K562 (cell line): ENCODE results near the gene NUP98. TPM values are rescaled to one million over a fixed set of nuclear protein-coding genes. Genes with fewer than 3 reads are reported as not detected.

Experiments used
- ATAC-seq: fragments of 200-7000 bp; cut with Tn5 transposase; 3 replicates; pipeline ENCODE4 v1.9.1; 2020; ENCODE audit warnings: moderate library complexity
- BruUV-seq: library from RNA; stranded (reverse); fragments of 400-500 nt; replicated peaks from 2 replicates; lab custom pipeline; 2021; lab: Mats Ljungman, UMichigan
- CTCF ChIA-PET: fragments of 300-600 bp; formaldehyde crosslinking; extraction: SDS; loops from one replicate; lab custom pipeline; 2021; ENCODE audit warnings: low intra/inter-chr PET ratio; lab: Yijun Ruan, JAX
- POLR2A ChIA-PET: fragments of 300-600, 350-650 bp; sonication (Branson Sonifier 250); formaldehyde crosslinking; extraction: SDS; loops from one replicate; lab custom pipeline; 2021; ENCODE audit warnings: antibody characterized with exemption, inconsistent platforms; lab: Yijun Ruan, JAX
- DNase-seq, 4 experiments: peaks; one replicate each; pipeline versions ENCODE4 v3.0.0 to v3.0.0-alpha.2; 2011 to 2018; ENCODE audit warnings: low spot score in 3 of 4, mixed read lengths in 3 of 4; ENCODE audit errors: extremely low read depth in 1 of 4
- FAIRE-seq: peaks from 2 replicates; lab custom pipeline; 2011; peaks lifted over from hg19 to GRCh38; lab: Jason Lieb, UNC
- H2AFZ ChIP-seq: 2 replicates; pipeline ENCODE4 v1.6.0; 2011; ENCODE audit warnings: low read depth, low read length, control low read depth, inconsistent platforms
- H3K27ac ChIP-seq: fragments of 200-600 bp; 3 replicates; pipeline ENCODE4 v1.8.0; 2011; ENCODE audit warnings: low read depth, mild to moderate bottlenecking, control low read depth, inconsistent platforms, low read length, moderate library complexity, mixed read lengths; ENCODE audit errors: extremely low read depth
- H3K27me3 ChIP-seq, 2 experiments: fragments of 300-600 bp in 1 of 2; 2 replicates in 1 of 2; 3 replicates in 1 of 2; pipeline versions ENCODE4 v1.6.0 to v1.8.0; 2011; ENCODE audit warnings: inconsistent platforms in 2 of 2, low read length in 2 of 2, mild to moderate bottlenecking in 1 of 2, mixed read lengths in 1 of 2, moderate library complexity in 1 of 2; ENCODE audit not compliant: control insufficient read depth in 2 of 2, insufficient read depth in 2 of 2
- H3K36me3 ChIP-seq: fragments of 300-600 bp; 3 replicates; pipeline ENCODE4 v1.8.0; 2011; ENCODE audit warnings: mild to moderate bottlenecking, low read length, inconsistent platforms; ENCODE audit not compliant: control insufficient read depth, insufficient read depth
- H3K4me1 ChIP-seq, 2 experiments: fragments of 200-600 bp in 1 of 2; replicated peaks in 1 of 2; 2 replicates in 1 of 2; 3 replicates in 1 of 2; pipeline versions ENCODE4 v1.5.1 to v1.8.0; 2011; ENCODE audit warnings: inconsistent platforms in 2 of 2, low read length in 2 of 2, mild to moderate bottlenecking in 1 of 2, mixed read lengths in 1 of 2, moderate library complexity in 1 of 2; ENCODE audit not compliant: control insufficient read depth in 2 of 2, insufficient read depth in 2 of 2
- H3K4me2 ChIP-seq: 2 replicates; pipeline ENCODE4 v1.6.1; 2011; ENCODE audit warnings: low read length, control low read depth, inconsistent platforms, mixed read lengths; ENCODE audit not compliant: insufficient read depth
- H3K4me3 ChIP-seq: fragments of 200-600 bp; sonication (generic), shearing (Covaris generic); 2 replicates; pipeline ENCODE4 v1.5.1; 2016; ENCODE audit warnings: control low read depth, inconsistent platforms
- H3K79me2 ChIP-seq: fragments of 200-600 bp; 3 replicates; pipeline ENCODE4 v1.8.0; 2011; ENCODE audit warnings: low read length, inconsistent platforms; ENCODE audit not compliant: control insufficient read depth, insufficient read depth
- H3K9ac ChIP-seq, 2 experiments: 2 replicates each; pipeline versions ENCODE4 v1.6.0 to v1.6.1; 2011; ENCODE audit warnings: low read depth in 2 of 2, low read length in 2 of 2, control low read depth in 1 of 2, inconsistent platforms in 1 of 2, mild to moderate bottlenecking in 1 of 2, mixed read lengths in 1 of 2; ENCODE audit not compliant: insufficient read depth in 1 of 2
- H3K9me1 ChIP-seq: one replicate; pipeline ENCODE4 v1.6.0; 2011; ENCODE audit warnings: inconsistent platforms, mild to moderate bottlenecking, low read length, moderate library complexity; ENCODE audit not compliant: control insufficient read depth, insufficient read depth
- H3K9me3 ChIP-seq: replicated peaks from 2 replicates; pipeline ENCODE4 v1.5.1; 2011; ENCODE audit warnings: low read depth, low read length, inconsistent platforms; ENCODE audit not compliant: control insufficient read depth, insufficient read depth
- H4K20me1 ChIP-seq: replicated peaks from 2 replicates; pipeline ENCODE4 v1.6.1; 2011; ENCODE audit warnings: low read length, inconsistent platforms, mixed read lengths; ENCODE audit not compliant: control insufficient read depth, insufficient read depth
- POLR2G ChIP-seq: fragments of 200-400 bp; formaldehyde crosslinking; IDR thresholded peaks from 2 replicates; pipeline ENCODE4 v1.6.1; 2017; ENCODE audit warnings: low read depth, mild to moderate bottlenecking, antibody characterized with exemption, low read length, moderate library complexity
- RBM15 ChIP-seq: fragments of 200-400 bp; formaldehyde crosslinking; IDR thresholded peaks from 2 replicates; pipeline ENCODE4 v1.6.1; 2018; ENCODE audit warnings: mild to moderate bottlenecking, low read length, moderate library complexity; ENCODE audit not compliant: insufficient read depth
- TAF15 ChIP-seq: fragments of 200-400 bp; formaldehyde crosslinking; IDR thresholded peaks from 2 replicates; pipeline ENCODE4 v1.6.1; 2017; ENCODE audit warnings: mild to moderate bottlenecking, low read depth, low read length, moderate library complexity
- ZBTB33 ChIP-seq: sonication (generic); formaldehyde crosslinking; IDR thresholded peaks from 2 replicates; pipeline ENCODE4 v1.8.1; 2023; ENCODE audit warnings: mild to moderate bottlenecking, missing genetic modification reagents
- WGBS: fragments of 100-300 bp; shearing (Covaris generic); methylation state at CpG from one replicate; pipeline ENCODE4 v1.1.6; 2016; ENCODE audit warnings: low coverage, mixed read lengths; ENCODE audit not compliant: insufficient coverage; ENCODE audit errors: missing lambda C conversion rate; 5-methylcytosine and 5-hydroxymethylcytosine counted together
- in situ Hi-C: fragments of 300-500 bp; cut with MboI; formaldehyde crosslinking; loops from 4 replicates; pipeline ENCODE4 v1.15.0; 2018; ENCODE audit warnings: inconsistent platforms, mixed read lengths
- intact Hi-C: fragments of 100-400 bp; cut with micrococcal nuclease; formaldehyde crosslinking; loops from 2 replicates; pipeline ENCODE4 v1.14.2; 2022
- polyA plus RNA-seq, 8 experiments: library from polyadenylated mRNA; depleted of rRNA in 4 of 8; stranded (reverse) in 5 of 8; unstranded in 3 of 8; fragments of >200 nt; fragmentation: Nextera tagmentation in 2 of 8; fragmentation: Illumina TruSeq in 1 of 8; extraction: Ambion mirVana in 2 of 8; extraction: Trizol in 1 of 8; gene quantifications; 2 replicates each; pipeline versions ENCODE4 v1.2.1 to v1.2.3, GENCODE V29; 2011 to 2014; ENCODE audit warnings: inconsistent platforms in 1 of 8, missing spikeins in 1 of 8
- total RNA-seq, 7 experiments: library from RNA; depleted of rRNA in 6 of 7; stranded (reverse); fragments of >200 nt in 6 of 7; fragmentation: Illumina TruSeq in 2 of 7; extraction: Trizol in 2 of 7; gene quantifications; 2 replicates each; pipeline versions ENCODE4 v1.2.1 to v1.2.3, GENCODE V29; 2011 to 2021; ENCODE audit warnings: low replicate concordance in 1 of 7

Gene NUP98
- total and polyA plus RNA-seq, 9 of the 15 experiments (the other 6 are each of a cell fraction or from before 2014, with no cell fraction given) = 45.1 to 196 (median 130) TPM

DNA sequence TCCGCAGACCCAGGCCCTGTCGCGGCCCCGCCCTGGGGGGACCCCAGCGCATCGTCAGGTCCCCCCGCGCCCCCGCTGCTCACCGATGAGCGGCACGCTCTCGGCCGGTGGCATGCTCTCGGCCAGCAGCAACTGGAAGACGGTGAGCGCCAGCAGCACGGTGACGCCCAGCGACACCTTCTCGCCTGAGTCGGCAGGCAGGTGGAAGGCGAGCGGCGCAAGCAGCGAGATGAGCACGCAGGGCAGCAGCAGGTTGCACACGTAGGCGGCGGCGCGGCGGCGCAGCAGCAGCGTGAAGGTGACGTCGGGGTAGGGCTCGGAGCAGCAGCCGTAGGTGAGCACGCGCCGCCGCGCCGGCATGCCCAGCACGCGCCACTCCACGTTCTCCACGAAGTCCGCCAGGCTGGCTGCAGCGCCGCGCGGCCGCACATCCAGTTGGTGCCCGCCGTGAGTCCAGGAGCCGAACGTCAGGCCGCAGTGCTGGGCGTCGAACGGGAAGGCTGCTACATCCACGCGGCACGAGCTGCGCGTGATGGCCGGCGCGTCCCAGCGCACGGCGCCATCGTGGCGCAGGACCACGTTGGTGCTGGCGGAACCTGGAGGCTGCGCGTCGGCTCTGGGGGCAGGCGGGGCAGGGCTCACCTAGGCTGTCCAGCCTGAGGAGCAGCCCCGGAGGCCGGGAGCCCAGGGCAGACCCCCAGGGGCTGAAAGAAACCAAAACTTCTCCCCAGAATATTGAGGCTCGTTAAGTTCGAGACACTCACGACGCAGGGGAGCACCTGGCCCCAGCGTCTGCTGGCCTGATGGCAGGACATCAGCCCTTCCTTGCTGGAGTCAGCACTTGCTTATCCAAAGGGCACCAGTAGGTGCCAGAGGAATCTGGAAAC is 130.0 kb downstream of the NUP98 start:
- Histone ChIP-seq H3K27ac (no peak overlapping the region), H3K36me3 (peaks cover 34% of the 10 kb centered on the region; the same call in 1 of the 3 replicates), H3K9me3 (no peaks in the 10 kb centered on the region), H3K4me2 (no peak overlapping the region), H3K9me1 (no peaks in the 10 kb centered on the region), H3K27me3 (no peaks in the 10 kb centered on the region), H3K4me3 (no peak overlapping the region), H2AFZ (no peak overlapping the region), H3K9ac (no peak overlapping the region; a peak in 1 of 4 replicates), H4K20me1 (no peaks in the 10 kb centered on the region), H3K4me1 (peaks cover 0 to 16% of the 10 kb centered on the region in 2 experiments; a peak in 2 of 5 replicates), H3K79me2 (no peaks in the 10 kb centered on the region)
- ATAC-seq (no peak), DNase-seq (no peak), FAIRE-seq (no peak)
- CTCF ChIA-PET = no interaction called here
- TF ChIP-seq ZBTB33 (CRISPR knock-in tag) (peak; percentile 54; the same call in 1 of the 2 replicates), POLR2G (0 out of 2 replicates have a peak, but pooled peaks have one; percentile 19), TAF15 (no peak), RBM15 (no peak)
- no TSS peak for BruUV-seq
- intact Hi-C loops (no loop called here), in situ Hi-C loops (no loop called here)
- WGBS = 96% methylated on average over 42 of the region's 89 CpGs
- POLR2A ChIA-PET = no interaction called here
